ENCODE measurements around the gene SRC. TPM values are rescaled to one million over a fixed set of nuclear protein-coding genes. Genes with fewer than 3 reads are reported as not detected.

SRC gene
- total RNA-seq = 100 to 1,000 TPM; 102 to 123 TPM

DNA sequence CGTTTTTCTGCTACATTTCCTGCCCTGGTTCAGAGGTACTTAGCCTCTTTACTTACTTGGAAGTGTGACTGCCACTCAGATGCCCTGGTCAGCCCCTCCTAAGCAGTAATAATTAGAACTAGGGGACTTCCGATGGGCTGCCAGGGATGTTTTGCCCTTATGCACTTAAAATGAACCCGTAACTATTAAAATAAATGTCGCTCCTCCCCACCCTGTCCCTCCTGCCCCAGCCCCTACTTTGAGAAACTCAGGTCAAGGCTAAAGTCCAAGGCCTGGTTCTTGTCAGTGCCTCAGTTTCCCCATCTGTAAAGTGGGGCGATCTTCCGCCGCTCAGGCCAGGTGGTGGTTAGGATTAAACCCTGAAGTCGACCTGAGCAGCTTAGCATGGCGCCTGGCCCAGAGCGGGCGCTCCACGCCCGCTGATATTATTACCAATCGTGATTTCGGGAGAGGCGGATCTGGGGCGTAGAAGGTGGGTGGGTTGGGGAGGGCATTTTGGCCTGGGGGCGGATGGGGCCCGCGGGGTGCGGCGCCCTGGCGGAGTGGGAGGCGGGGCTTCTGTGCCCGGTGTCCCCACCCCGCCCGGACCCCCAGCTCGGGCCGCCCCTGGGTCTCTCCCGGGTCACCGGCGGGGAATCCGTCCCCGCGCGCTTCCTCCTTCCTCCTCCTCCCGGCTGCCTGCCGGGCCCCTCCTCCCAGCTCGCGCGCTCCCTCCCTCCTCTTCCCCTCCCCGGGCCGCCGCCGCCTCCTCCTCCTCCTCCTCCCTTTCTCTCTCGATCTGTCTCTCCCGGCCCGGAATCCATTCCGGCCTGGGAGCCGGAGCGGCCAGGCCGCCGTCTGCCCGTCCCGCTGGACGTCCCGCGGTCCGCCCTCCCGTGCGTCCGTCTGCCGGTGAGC lies at the start of gene SRC:
TSS of gene SRC (plus strand) at position 802 of the 897 bp plus-strand sequence. CDS start 38,014 bp downstream, outside the sequence.
- H3K36me3 ChIP-seq = no peaks in the 10 kb centered on the region
- H3K27me3 ChIP-seq = no peaks in the 10 kb centered on the region
- H3K27ac ChIP-seq = peak within 1 kb of the TSS; percentile 95
- TF ChIP-seq, protein P1, sequence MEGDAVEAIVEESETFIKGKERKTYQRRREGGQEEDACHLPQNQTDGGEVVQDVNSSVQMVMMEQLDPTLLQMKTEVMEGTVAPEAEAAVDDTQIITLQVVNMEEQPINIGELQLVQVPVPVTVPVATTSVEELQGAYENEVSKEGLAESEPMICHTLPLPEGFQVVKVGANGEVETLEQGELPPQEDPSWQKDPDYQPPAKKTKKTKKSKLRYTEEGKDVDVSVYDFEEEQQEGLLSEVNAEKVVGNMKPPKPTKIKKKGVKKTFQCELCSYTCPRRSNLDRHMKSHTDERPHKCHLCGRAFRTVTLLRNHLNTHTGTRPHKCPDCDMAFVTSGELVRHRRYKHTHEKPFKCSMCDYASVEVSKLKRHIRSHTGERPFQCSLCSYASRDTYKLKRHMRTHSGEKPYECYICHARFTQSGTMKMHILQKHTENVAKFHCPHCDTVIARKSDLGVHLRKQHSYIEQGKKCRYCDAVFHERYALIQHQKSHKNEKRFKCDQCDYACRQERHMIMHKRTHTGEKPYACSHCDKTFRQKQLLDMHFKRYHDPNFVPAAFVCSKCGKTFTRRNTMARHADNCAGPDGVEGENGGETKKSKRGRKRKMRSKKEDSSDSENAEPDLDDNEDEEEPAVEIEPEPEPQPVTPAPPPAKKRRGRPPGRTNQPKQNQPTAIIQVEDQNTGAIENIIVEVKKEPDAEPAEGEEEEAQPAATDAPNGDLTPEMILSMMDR (IDR thresholded peaks at IDR 0.05) = no peak
- no peaks in the 10 kb centered on the region for H3K9me3 ChIP-seq
- H3K9ac ChIP-seq (ENCODE audit: low read depth in 2 of 2, low read length in 2 of 2) = peak within 1 kb of the TSS; percentile 83 to 92
- peaks cover 9% of the 10 kb centered on the region for H3K4me1 ChIP-seq
- DNase-seq = peak; percentile 91
- intact Hi-C loops (cut with DNase I) = loop anchor here (10.0 kb wide), 1 partner anchor 51 kb away; no protein-coding TSS in a partner anchor
- peak within 1 kb of the TSS; percentile 44 for H3K4me3 ChIP-seq

DNA sequence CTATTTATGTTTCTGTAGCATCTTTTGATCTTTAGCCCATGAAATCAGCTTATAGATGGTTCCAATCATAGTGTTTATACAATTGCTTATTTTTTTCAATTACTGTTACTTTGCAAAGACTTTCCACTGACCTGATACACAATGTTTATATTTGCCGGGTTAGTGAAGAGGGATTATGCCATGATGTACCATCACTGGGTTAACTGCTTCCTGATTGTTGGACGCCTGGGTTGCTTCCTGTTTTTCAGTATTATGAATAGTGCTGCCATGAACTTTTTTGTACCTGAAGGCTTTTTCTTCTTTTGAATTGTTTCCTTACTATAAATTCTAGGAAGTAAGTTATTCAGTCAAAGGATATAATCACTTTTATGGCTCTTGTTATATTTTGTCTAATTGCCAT lies 49.6 kb upstream of the SRC start:
- Histone ChIP-seq H3K9me3 (no peaks in the 10 kb centered on the region), H3K36me3 (peaks cover 2% of the 10 kb centered on the region), H3K27ac (peak overlapping the region; percentile 69), H3K27me3 (no peaks in the 10 kb centered on the region), H3K4me1 (peaks cover 17% of the 10 kb centered on the region), H3K9ac (ENCODE audit: low read depth in 2 of 2, low read length in 2 of 2) (no peak overlapping the region), H3K4me3 (no peak overlapping the region)
- intact Hi-C loops (cut with DNase I) = loop anchor here (10.0 kb wide), 1 partner anchor 48 kb away; the partner anchor contains the start of gene SRC
- DNase-seq = no peak
- TF ChIP-seq, protein P1 (IDR thresholded peaks at IDR 0.05) = no peak

DNA sequence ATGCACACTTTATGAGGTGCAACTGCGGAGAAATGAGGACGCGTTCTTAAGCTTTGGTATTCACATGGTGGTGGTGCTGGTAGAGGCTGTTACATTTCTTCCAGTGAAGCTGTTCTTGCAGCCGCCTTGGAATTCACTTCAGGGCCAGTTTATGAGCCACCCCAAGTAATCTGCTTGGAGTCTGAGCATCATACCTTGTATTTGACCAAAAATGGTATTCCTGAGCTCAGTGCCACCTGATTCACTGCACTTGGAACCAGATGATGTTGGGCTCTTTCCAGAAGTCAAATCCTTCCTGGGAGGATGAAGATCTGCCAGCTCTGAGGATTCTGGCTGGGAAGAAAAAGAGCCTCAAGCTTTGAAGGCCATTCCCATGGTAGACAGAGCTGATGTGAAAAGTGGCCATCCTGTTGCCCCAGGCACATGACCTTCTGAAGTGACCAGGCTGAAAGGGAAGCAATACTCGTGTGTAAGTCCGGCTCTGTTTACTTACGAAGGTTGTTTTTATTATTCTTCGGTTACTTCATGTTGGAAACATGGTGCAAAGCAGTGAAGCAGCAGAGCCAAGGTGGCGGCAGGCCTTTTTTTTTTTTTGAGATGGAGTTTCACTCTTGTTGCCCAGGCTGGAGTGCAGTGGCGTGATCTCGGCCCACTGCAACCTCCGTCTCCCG lies 48.7 kb upstream of the SRC start:
- peaks cover 17% of the 10 kb centered on the region for H3K4me1 ChIP-seq
- peak overlapping the region; percentile 69 for H3K27ac ChIP-seq
- no peaks in the 10 kb centered on the region for H3K9me3 ChIP-seq
- H3K9ac ChIP-seq (ENCODE audit: low read depth in 2 of 2, low read length in 2 of 2) = peak overlapping the region in 1 of 2 donors; percentile 21
- H3K36me3 ChIP-seq = peaks cover 6% of the 10 kb centered on the region
- no peak overlapping the region for H3K4me3 ChIP-seq
- TF ChIP-seq, protein P1 (IDR thresholded peaks at IDR 0.05) = no peak
- intact Hi-C loops (cut with DNase I) = loop anchor here (10.0 kb wide), 1 partner anchor 48 kb away; the partner anchor contains the start of gene SRC
- H3K27me3 ChIP-seq = no peaks in the 10 kb centered on the region
- no peak for DNase-seq

DNA sequence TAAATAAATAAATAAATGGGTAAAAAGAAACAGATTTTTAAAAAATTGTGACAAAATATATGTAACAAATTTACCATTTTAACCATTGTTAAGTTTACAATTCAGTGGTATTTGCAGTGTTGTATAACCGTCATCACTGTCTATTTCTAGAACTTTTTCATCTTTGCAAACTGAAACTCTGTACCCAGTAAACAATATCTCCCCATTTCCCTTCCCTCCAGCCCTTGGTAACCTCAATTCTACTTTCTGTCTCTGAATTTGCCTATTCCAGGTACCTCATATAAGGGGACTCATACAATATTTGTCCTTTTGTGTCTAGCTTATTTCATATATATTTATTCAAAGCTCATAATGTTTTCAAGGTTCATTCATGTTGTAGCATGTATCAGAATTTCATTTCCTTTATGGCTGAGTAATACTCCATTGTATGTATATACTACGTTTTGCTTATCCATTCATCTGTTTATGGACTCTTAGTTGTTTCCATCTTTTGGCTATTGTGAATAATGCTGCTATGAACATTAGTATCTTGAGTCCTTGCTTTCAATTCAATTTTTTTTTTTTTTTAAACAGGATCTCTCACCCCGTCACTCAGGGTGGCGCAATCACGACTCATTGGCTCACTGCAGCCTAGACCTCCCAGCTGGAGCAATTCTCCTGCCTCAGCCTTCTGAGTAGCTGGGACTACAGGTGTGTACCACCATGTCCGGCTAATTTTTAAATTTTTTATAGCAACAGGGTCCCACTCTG lies 47.6 kb upstream of the SRC start:
- DNase-seq = no peak
- H3K27ac ChIP-seq = no peak overlapping the region
- H3K27me3 ChIP-seq = no peaks in the 10 kb centered on the region
- no peak overlapping the region for H3K9ac ChIP-seq (ENCODE audit: low read depth in 2 of 2, low read length in 2 of 2)
- H3K4me1 ChIP-seq = peaks cover 17% of the 10 kb centered on the region
- peaks cover 6% of the 10 kb centered on the region for H3K36me3 ChIP-seq
- TF ChIP-seq, protein P1 (IDR thresholded peaks at IDR 0.05) = no peak
- intact Hi-C loops (cut with DNase I) = loop anchor here (10.0 kb wide), 1 partner anchor 46 kb away; the partner anchor contains the start of gene SRC
- H3K9me3 ChIP-seq = no peaks in the 10 kb centered on the region
- H3K4me3 ChIP-seq = no peak overlapping the region

Data from colonic mucosa (tissue), 4 donors.